Activated T-helper 1 cell treated with anti-CD3 and anti-CD28 coated beads, Interleukin-12 subunit alpha, Interleukin-12 subunit beta, Interleukin-2, Interleukin-4 antibody, amounts not matched to agents 30 ng/mL and 10 ng/mL and 1 ng/mL, durations not matched to agents 14 hours and 24 hours and 36 hours (primary cell): ENCODE results near the gene HTRA2. TPM values are rescaled to one million over a fixed set of nuclear protein-coding genes. Genes with fewer than 3 reads are reported as not detected.
A peak's percentile ranks its signal among the peaks of the same experiment; 100 is the strongest.

Experiments
- DNase-seq: peaks from one replicate; pipeline ENCODE4 v3.0.0; 2021; ENCODE audit warnings: low spot score
- H3K27ac Mint-ChIP-seq: one replicate; pipeline ENCODE4 v1.8.0; 2021; ENCODE audit warnings: mild to moderate bottlenecking, mixed read lengths
- H3K27me3 Mint-ChIP-seq: one replicate; pipeline ENCODE4 v1.8.0; 2022; ENCODE audit warnings: mild to moderate bottlenecking, moderate library complexity, mixed read lengths; ENCODE audit not compliant: insufficient read depth
- H3K36me3 Mint-ChIP-seq: one replicate; pipeline ENCODE4 v1.8.0; 2021; ENCODE audit warnings: low read depth, mixed read lengths
- H3K4me1 Mint-ChIP-seq: one replicate; pipeline ENCODE4 v1.8.0; 2021; ENCODE audit warnings: low read depth, mixed read lengths
- H3K4me3 Mint-ChIP-seq: one replicate; pipeline ENCODE4 v1.8.0; 2021; ENCODE audit warnings: mild to moderate bottlenecking, moderate library complexity, mixed read lengths
- H3K9me3 Mint-ChIP-seq: one replicate; pipeline ENCODE4 v1.8.0; 2021; ENCODE audit warnings: mixed read lengths
- intact Hi-C: fragments of 100-400 bp; cut with micrococcal nuclease; formaldehyde crosslinking; loops from one replicate; pipeline ENCODE4 v1.15.1; 2024
- total RNA-seq: library from RNA; stranded (reverse); gene quantifications from 2 replicates; pipeline ENCODE4 v1.2.3, GENCODE V29; 2022

Gene HTRA2
- total RNA-seq, 1 donor from 2014 or later = 57.3 TPM

DNA sequence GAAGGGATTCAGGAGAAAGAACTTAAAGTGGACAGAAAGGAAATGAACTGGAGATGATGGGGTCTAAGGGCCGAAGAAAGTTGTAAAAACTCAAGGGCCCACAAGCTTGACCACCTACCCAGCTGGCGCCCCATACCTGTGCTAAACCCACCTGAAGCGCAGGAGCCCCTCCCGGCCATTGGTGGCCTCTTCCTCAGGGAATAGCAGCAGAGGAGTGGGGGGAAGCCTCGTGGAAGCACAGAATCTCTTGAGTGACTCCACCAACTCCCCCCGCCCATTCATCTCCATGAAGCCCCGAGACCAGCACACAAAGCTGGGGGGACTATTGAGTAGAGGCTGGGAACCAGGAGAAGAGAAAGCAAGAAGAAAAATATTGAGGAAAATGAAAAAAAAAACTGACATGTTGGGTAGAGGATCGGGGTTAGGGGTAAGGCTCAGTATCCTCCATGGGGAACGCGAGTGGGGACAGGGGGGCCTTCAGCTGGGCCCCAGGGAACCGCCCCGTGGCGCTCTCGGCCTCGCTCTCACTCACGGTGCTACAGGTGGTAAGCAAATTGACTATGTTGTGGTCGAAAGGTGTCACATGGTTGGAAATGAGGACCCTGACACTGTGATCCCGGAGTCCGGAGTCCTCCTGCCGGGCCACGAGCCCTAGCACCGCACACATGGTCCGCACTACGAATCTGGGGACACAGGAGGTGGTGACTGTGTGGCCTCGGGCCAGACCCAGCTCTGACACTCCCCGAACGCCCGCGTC is 955 bp upstream of the HTRA2 start:
- peak overlapping the region; percentile 95 for H3K27ac Mint-ChIP-seq
- H3K9me3 Mint-ChIP-seq = no peaks in the 10 kb centered on the region
- no peaks in the 10 kb centered on the region for H3K27me3 Mint-ChIP-seq
- H3K36me3 Mint-ChIP-seq = peaks cover 57% of the 10 kb centered on the region
- peak overlapping the region; percentile 99 for H3K4me3 Mint-ChIP-seq
- H3K4me1 Mint-ChIP-seq = peaks cover 49% of the 10 kb centered on the region
- intact Hi-C loops = loop anchor here (1.0 to 2.0 kb wide), 14 partner anchors 12 to 791 kb away; partner anchors contain the start of genes C2orf81, MRPL53, PCGF1 and POLE4
- DNase-seq = no peak

DNA sequence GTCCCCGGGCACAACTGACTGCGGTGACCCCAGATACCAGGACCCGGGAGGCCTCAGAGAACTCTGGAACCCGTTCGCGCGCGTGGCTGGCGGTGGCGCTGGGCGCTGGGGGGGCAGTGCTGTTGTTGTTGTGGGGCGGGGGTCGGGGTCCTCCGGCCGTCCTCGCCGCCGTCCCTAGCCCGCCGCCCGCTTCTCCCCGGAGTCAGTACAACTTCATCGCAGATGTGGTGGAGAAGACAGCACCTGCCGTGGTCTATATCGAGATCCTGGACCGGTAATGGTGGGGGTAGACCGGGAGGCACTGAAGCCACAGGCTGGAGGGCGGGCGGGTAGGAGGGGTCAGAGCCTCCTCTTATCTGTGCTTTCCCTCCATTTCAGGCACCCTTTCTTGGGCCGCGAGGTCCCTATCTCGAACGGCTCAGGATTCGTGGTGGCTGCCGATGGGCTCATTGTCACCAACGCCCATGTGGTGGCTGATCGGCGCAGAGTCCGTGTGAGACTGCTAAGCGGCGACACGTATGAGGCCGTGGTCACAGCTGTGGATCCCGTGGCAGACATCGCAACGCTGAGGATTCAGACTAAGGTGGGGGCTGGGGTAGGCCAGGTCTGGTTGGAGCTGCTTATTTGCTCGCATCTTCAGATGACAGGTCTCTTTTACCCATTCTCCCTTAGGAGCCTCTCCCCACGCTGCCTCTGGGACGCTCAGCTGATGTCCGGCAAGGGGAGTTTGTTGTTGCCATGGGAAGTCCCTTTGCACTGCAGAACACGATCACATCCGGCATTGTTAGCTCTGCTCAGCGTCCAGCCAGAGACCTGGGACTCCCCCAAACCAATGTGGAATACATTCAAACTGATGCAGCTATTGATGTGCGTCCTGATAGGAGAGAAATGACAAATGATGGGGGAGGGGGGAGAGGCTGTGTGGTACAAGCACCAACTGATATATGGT is 780 bp downstream of the HTRA2 start:
- peak; percentile 42 for DNase-seq
- Mint-ChIP-seq H3K27ac (peak overlapping the region; percentile 95), H3K4me1 (peaks cover 49% of the 10 kb centered on the region), H3K36me3 (peaks cover 56% of the 10 kb centered on the region), H3K4me3 (peak overlapping the region; percentile 99), H3K27me3 (no peaks in the 10 kb centered on the region), H3K9me3 (no peaks in the 10 kb centered on the region)
- intact Hi-C loops = loop anchor here (1.0 to 2.0 kb wide), 3 partner anchors 18 to 196 kb away; partner anchors contain the start of gene DOK1

DNA sequence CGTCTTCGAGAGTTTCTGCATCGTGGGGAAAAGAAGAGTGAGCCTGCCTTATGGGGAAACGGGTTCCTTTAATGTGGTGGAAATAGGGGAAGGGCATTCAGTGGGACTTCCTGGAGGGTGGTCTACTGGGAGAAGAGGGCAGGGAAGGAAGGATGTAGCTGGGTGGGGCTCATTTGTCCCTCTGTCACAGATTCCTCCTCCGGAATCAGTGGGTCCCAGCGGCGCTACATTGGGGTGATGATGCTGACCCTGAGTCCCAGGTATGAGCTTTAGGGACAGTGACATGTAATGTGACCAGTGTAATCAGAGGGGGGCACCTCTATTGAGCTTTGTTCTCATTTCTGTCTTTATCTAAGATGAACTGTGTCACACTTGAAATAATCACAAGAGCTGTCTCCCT is 1.9 kb downstream of the HTRA2 start:
- no peaks in the 10 kb centered on the region for H3K27me3 Mint-ChIP-seq
- peaks cover 43% of the 10 kb centered on the region for H3K4me1 Mint-ChIP-seq
- H3K9me3 Mint-ChIP-seq = no peaks in the 10 kb centered on the region
- intact Hi-C loops = loop anchor here (1.0 to 2.0 kb wide), 3 partner anchors 17 to 281 kb away; no protein-coding TSS in a partner anchor
- H3K4me3 Mint-ChIP-seq = peak overlapping the region; percentile 99
- H3K27ac Mint-ChIP-seq = peak overlapping the region; percentile 95
- no peak for DNase-seq
- H3K36me3 Mint-ChIP-seq = peaks cover 46% of the 10 kb centered on the region

DNA sequence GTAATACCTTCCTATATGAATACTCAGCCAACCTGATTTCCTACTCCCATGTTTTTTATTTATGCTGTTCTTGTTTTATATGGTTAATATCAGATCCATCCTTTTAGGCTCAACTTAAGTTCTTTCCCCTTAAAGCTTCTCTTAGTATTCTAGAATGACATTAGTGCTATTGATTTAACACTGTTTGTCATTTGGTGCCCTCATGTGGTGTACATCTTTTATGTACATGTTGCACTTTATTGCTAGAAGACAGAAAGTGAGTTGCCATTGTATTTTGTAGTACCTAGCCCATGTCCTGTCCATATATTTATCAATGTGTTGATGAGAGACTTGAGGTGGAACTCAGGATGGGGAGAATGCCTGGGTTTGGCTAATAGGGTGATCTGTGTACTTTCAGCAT is 2.5 kb downstream of the HTRA2 start:
- Mint-ChIP-seq H3K27ac (peak overlapping the region; percentile 63), H3K9me3 (no peaks in the 10 kb centered on the region), H3K36me3 (peaks cover 40% of the 10 kb centered on the region), H3K4me3 (peak overlapping the region; percentile 99), H3K4me1 (peaks cover 37% of the 10 kb centered on the region), H3K27me3 (no peaks in the 10 kb centered on the region)
- intact Hi-C loops = loop anchor here (1.0 kb wide), 1 partner anchor 282 kb away; no protein-coding TSS in a partner anchor
- no peak for DNase-seq

DNA sequence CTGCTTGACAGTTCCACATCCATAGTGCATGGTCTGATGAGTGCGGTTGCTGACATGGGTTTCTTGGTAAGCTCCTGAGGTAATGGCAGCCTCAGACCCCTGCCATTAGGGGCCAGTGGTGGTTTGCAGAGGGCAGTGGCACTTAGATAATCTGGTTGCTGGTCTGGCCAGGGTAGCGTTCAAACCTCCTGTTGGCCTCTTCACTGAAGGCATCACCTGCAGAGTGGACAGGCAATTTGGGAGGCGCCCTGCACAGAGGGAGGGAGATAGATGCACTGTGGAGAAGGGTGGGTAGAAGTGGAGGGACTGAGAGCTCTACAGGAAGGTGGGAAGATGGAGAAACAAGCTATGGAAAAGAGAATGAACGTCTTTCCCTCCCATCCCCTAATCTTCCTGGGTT is 3.7 kb downstream of the HTRA2 start:
- H3K9me3 Mint-ChIP-seq = no peaks in the 10 kb centered on the region
- H3K4me3 Mint-ChIP-seq = no peak overlapping the region
- no peak for DNase-seq
- H3K27ac Mint-ChIP-seq = no peak overlapping the region
- intact Hi-C loops = no loop called here
- H3K27me3 Mint-ChIP-seq = peaks cover 3% of the 10 kb centered on the region
- H3K4me1 Mint-ChIP-seq = peaks cover 30% of the 10 kb centered on the region
- peaks cover 29% of the 10 kb centered on the region for H3K36me3 Mint-ChIP-seq

DNA sequence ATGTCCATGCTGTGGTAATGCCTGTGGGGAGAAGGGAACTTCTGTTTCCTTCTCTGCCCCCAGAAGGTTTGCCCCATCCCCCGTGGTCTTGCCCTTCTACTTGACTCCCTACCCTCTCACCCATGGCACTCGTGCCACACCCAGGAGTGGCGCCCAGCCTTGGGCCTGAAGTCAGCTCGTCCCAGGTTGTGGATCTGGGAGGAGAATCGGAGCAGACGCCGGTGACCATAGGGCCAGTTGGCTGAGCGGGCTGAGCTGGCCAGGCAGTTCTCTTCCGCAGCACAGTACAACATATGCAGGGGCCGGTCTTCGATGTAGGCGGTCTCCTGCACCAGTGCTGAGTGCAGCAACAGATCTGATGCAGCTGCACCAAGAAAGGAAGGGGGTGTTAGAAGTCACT is 4.7 kb downstream of the HTRA2 start:
- Mint-ChIP-seq H3K4me3 (no peak overlapping the region), H3K27me3 (peaks cover 7% of the 10 kb centered on the region), H3K4me1 (peaks cover 37% of the 10 kb centered on the region), H3K36me3 (peaks cover 23% of the 10 kb centered on the region), H3K27ac (no peak overlapping the region), H3K9me3 (no peaks in the 10 kb centered on the region)
- DNase-seq = no peak
- intact Hi-C loops = no loop called here

DNA sequence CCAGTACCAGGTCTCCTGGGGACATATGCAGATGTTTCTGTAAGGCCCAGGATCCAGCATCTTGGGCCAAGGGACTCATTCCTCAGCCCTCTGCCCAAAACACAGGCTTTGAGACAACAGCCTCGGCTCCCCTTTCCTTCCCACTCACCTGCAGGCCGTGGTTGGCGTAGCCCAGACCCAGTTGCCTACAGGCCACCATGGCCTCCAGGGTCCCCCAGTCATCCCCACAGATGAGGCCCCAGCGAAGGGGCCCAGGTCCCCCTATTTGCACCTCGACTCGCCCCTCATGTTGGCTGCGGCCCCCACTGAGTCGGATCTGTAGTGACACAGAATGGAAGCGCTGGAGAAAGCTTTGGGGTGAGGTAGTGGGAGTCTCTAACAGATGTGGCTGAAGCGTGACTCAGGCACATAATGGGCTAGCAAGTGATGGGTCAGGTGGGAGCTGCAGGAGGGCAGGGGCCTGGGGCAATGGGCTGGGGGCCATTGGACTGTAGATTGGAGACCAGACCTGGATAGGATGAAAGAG is 5.8 kb downstream of the HTRA2 start:
- intact Hi-C loops = no loop called here
- Mint-ChIP-seq H3K27ac (no peak overlapping the region), H3K27me3 (peaks cover 7% of the 10 kb centered on the region), H3K9me3 (no peaks in the 10 kb centered on the region), H3K4me1 (peaks cover 39% of the 10 kb centered on the region), H3K4me3 (no peak overlapping the region), H3K36me3 (peaks cover 23% of the 10 kb centered on the region)
- no peak for DNase-seq

DNA sequence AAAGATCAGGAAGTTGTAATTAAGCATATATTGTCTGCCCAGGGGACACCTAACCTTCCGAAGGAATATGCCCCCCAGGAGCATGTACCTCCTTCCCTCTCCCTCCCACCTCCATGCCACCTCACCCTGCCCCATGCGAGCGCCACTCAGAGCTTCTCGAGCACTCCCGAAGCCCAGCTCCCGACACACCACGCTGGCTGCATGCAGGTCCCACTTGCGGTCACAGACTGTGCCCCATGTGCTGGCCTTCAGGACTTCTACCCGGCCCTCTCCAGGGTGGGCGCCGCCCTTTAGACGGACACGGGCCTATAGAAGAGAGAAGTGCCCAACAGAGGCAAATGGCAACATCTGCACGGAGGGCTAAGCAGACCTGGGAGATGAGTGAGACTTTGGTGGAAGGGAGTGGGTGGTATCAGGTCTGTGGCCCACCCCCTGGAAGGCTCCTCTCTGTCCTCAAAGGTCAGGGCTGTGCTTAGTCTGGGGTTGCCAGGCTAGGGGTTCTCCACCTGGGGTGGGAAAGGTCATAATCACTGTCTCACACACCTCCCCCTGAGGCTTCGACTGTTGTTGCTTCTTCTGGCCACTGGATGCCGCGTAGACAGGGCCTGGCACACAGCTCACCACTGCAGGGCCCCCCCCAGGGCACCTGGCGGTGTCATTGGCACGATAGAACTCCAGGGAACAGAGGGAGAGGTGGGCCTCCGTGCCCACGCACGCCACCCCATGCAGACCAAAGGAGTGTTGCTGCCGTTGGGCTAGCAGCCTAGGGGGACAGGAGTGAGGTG is 6.6 kb downstream of the HTRA2 start:
- Mint-ChIP-seq H3K36me3 (peaks cover 18% of the 10 kb centered on the region), H3K27me3 (peaks cover 7% of the 10 kb centered on the region), H3K4me3 (no peak overlapping the region), H3K9me3 (no peaks in the 10 kb centered on the region), H3K4me1 (peaks cover 31% of the 10 kb centered on the region), H3K27ac (no peak overlapping the region)
- intact Hi-C loops = no loop called here
- no peak for DNase-seq

DNA sequence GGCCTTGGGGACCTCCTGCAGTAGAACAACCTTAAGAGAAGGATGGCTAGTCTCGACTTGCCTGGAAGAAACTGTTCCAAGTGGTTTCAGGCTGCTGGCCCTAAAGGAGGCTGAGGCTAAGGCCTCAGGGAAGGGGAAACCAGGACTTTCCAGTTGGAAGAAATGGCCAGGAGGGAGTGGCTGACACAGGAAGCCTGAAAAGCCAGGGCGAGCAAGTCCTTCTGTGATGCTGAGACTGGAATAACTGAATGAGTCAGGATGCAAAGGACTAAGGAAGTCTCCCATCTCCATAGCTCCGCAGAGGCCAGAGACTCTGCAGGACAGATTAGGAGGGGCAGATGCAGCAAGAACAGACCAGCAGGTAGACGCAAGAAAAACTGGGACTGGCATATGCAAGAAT is 7.4 kb downstream of the HTRA2 start:
- Mint-ChIP-seq H3K9me3 (no peaks in the 10 kb centered on the region), H3K4me1 (peaks cover 23% of the 10 kb centered on the region), H3K27me3 (peaks cover 11% of the 10 kb centered on the region), H3K36me3 (peaks cover 13% of the 10 kb centered on the region), H3K4me3 (no peak overlapping the region), H3K27ac (no peak overlapping the region)
- intact Hi-C loops = no loop called here
- no peak for DNase-seq

DNA sequence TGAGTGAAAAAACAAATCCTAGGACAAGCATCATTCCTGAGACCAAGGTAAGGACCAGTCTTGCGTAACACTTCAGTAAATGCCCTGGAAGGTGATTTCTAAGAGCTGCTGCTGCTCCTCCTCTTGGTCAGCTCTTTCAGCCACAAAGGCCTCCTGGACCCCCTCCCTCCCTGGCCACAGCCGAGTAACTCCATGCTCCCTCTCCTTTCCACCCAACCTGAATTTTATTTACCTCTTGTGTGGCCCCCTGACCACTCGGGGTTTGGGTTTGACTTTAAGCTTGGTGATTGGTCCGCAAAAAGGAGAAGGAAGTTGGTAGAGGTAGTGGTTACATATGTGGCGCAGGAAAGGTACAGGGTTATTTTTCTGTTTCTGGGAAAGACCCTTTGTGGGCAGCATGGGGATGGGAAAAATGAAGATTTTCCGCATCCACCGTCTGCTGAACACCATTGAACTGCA is 9.2 kb downstream of the HTRA2 start:
- peaks cover 14% of the 10 kb centered on the region for H3K27me3 Mint-ChIP-seq
- DNase-seq = no peak
- H3K36me3 Mint-ChIP-seq = peaks cover 1% of the 10 kb centered on the region
- no peak overlapping the region for H3K4me3 Mint-ChIP-seq
- H3K4me1 Mint-ChIP-seq = peaks cover 17% of the 10 kb centered on the region
- intact Hi-C loops = no loop called here
- no peaks in the 10 kb centered on the region for H3K9me3 Mint-ChIP-seq
- H3K27ac Mint-ChIP-seq = no peak overlapping the region

DNA sequence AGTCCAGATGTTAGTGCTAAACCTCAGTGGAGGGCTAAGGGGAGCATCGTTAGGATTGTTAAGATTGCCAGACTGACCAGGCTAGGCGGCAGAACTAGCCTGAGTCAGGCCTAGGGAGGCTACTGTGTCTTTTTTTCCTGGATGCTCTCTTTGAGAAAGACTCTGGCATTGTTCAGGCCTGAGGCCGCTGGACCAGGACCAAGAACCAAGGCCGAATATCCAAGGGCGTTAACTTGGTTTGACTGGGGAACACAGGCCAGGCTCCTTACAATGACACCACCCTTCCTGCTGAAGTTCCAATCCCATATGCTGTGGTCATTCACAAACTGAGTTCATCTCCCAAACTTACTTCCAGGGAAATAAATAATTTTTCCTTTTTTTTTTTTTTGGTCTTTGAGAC is 10.6 kb downstream of the HTRA2 start:
- peaks cover 24% of the 10 kb centered on the region for H3K27me3 Mint-ChIP-seq
- H3K27ac Mint-ChIP-seq = no peak overlapping the region
- intact Hi-C loops = no loop called here

DNA sequence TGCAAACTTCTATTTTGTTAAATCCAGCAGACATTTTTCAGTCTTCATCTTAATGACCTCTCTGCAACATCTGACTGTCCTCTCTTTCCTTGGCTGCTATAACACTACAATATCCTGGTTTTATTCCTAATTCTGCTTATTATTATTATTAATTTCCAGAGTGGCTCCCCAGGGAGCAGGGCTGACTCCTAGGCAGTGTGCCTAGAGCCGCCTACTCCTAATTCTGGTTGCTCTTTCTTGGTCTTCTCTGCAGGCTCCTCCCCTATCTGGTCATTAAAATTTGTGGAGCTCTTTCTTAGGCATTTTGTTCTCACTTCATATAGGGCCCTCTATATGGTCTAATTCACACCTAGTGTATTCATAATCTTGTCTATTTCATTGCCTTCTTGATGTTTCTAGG is 13.2 kb downstream of the HTRA2 start:
- Mint-ChIP-seq H3K27ac (no peak overlapping the region), H3K4me1 (peaks cover 19% of the 10 kb centered on the region), H3K27me3 (peaks cover 33% of the 10 kb centered on the region), H3K36me3 (no peaks in the 10 kb centered on the region), H3K4me3 (no peak overlapping the region), H3K9me3 (no peaks in the 10 kb centered on the region)
- intact Hi-C loops = no loop called here
- no peak for DNase-seq

More for the DNA sequence above, 10.6 kb downstream of the HTRA2 start:
- H3K4me3 Mint-ChIP-seq = no peak overlapping the region
- no peaks in the 10 kb centered on the region for H3K9me3 Mint-ChIP-seq
- H3K4me1 Mint-ChIP-seq = peaks cover 17% of the 10 kb centered on the region
- no peak for DNase-seq
- no peaks in the 10 kb centered on the region for H3K36me3 Mint-ChIP-seq
